ENCODE measurements around the gene GEN1. TPM values are rescaled to one million over a fixed set of nuclear protein-coding genes. Genes with fewer than 3 reads are reported as not detected.
"Not testable (repeated sequence)": the region's sequence is repeated elsewhere in the genome, so short reads cannot be mapped to it uniquely, and the experiment has no call there.

Gene GEN1
- total and polyA plus RNA-seq, 2 of the 13 experiments (the other 11 are each of a cell fraction or from before 2014, with no cell fraction given) = 9.9 to 27.1 TPM

DNA sequence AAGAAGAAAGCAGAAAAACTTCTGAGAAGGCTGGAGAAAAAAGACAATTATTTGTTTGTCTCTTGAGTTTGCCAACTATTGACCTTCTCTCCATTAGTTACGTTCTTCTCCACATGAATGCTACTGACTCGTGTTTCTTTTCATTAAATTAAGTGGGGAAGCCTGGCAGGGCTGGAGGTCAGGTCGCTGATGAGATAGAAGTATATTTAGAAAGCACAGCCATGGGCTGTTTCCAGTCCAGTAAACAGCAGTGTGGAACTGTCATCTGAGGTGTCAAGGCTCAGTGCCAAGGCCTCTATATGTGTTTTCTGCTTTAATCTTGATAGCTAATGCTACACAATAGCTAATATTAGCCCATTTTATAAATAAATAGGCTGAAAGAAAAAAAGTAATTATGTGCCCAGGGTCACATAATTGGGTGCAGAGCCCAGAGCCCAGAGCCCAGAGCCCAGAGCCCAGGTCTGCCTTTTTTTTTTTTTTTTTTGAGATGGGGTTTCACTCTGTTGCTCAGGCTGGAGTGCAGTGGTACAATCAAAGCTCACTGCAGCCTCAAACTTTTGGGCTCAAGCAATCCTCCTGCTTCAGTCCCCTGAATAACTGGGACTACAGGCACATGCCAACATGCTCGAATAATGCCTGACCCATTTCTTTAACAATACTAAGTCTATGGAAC, 68.6 kb downstream of the GEN1 start:
- Histone ChIP-seq H3K27ac (ENCODE audit: extremely low read length, insufficient read depth, low read length) (no peak overlapping the region), H3K9ac (ENCODE audit: insufficient read depth, low read depth, low read length) (no peak overlapping the region), H3K27me3 (ENCODE audit: control insufficient read depth in 1 of 2, insufficient read depth in 2 of 2, low read length in 2 of 2) (peaks cover 0 to 20% of the 10 kb centered on the region in 2 experiments; a peak in 2 of 5 replicates), H3K36me3 (replicated peaks in 1 of 2; ENCODE audit: control insufficient read depth in 1 of 2, insufficient read depth in 2 of 2, low read length in 2 of 2) (no peaks in the 10 kb centered on the region), H3K4me1 (ENCODE audit: insufficient read depth, low read length) (no peaks in the 10 kb centered on the region), H4K20me1 (ENCODE audit: insufficient read depth, low read length) (no peaks in the 10 kb centered on the region), H3K4me2 (ENCODE audit: low read depth, low read length) (no peak overlapping the region), H3K9me3 (ENCODE audit: low read length) (no peaks in the 10 kb centered on the region), H2AFZ (ENCODE audit: low read length) (no peak overlapping the region), H3K79me2 (ENCODE audit: insufficient read depth, low read length) (no peaks in the 10 kb centered on the region), H3K4me3 (replicated peaks in 1 of 3; ENCODE audit: insufficient read depth in 1 of 3, low read depth in 2 of 3, low read length in 3 of 3) (no peak overlapping the region)
- ATAC-seq (no peak), FAIRE-seq (no peak), DNase-seq (ENCODE audit: low spot score) (no peak)
- TF ChIP-seq CREM (IDR thresholded peaks at IDR 0.05) = no peak
- no peak for TF ChIP-seq CREM (CRISPR knock-in tag; IDR thresholded peaks at IDR 0.05)
- TF ChIP-seq ZNF781 (CRISPR knock-in tag; IDR thresholded peaks at IDR 0.05; ENCODE audit: borderline replicate concordance, not compliant biosample characterization) = no peak
- TF ChIP-seq SRSF4 (IDR thresholded peaks at IDR 0.05; ENCODE audit: low read depth, low read length, poor library complexity, severe bottlenecking) = no peak
- no peak for TF ChIP-seq ZNF724P (CRISPR knock-in tag; IDR thresholded peaks at IDR 0.05; ENCODE audit: borderline replicate concordance)
- TF ChIP-seq SRSF9 (IDR thresholded peaks at IDR 0.05; ENCODE audit: borderline replicate concordance, insufficient read depth, low read depth, low read length, poor library complexity, severe bottlenecking) = no peak
- TF ChIP-seq MEIS2 (CRISPR knock-in tag; IDR thresholded peaks at IDR 0.05) = no peak
- TF ChIP-seq TBP (CRISPR knock-in tag; IDR thresholded peaks at IDR 0.05) = no peak
- TF ChIP-seq ZNF672 (CRISPR knock-in tag; IDR thresholded peaks at IDR 0.05) = no peak
- TF ChIP-seq ZNF20 (CRISPR knock-in tag; IDR thresholded peaks at IDR 0.05) = no peak
- BruUV-seq (replicated peaks) = no TSS peak
- CTCF ChIA-PET (ENCODE audit: low intra/inter-chr PET ratio, low total read pairs) = no interaction called here
- 3% methylated on average over 4 of the region's 4 CpGs for WGBS (ENCODE audit: low lambda C conversion rate)
- in situ Hi-C loops (cut with HindIII; ENCODE audit: extremely low pct_ligation_motif_present, low pct_unique_long_range_greater_than_20kb) (no loop called here), intact Hi-C loops (cut with micrococcal nuclease; ENCODE audit: unreplicated experiment) (no loop called here)
- POLR2A ChIA-PET = no interaction called here

GRCh38 chr2:17823646-17824045, 69.7 kb downstream of the GEN1 start:
- intact Hi-C loops (cut with micrococcal nuclease; ENCODE audit: unreplicated experiment); BruUV-seq (replicated peaks); CTCF ChIA-PET (ENCODE audit: low intra/inter-chr PET ratio, low total read pairs); ATAC-seq; POLR2A ChIA-PET; H3K4me3 ChIP-seq (replicated peaks in 1 of 3; ENCODE audit: insufficient read depth in 1 of 3, low read depth in 2 of 3, low read length in 3 of 3); H3K4me2 ChIP-seq (ENCODE audit: low read depth, low read length); in situ Hi-C loops (cut with HindIII; ENCODE audit: extremely low pct_ligation_motif_present, low pct_unique_long_range_greater_than_20kb); DNase-seq (ENCODE audit: low spot score); FAIRE-seq; H3K9ac ChIP-seq (ENCODE audit: insufficient read depth, low read depth, low read length); H3K27ac ChIP-seq (ENCODE audit: extremely low read length, insufficient read depth, low read length); H3K4me1 ChIP-seq (ENCODE audit: insufficient read depth, low read length); H4K20me1 ChIP-seq (ENCODE audit: insufficient read depth, low read length); H3K9me3 ChIP-seq (ENCODE audit: low read length); H2AFZ ChIP-seq (ENCODE audit: low read length); H3K36me3 ChIP-seq (replicated peaks in 1 of 2; ENCODE audit: control insufficient read depth in 1 of 2, insufficient read depth in 2 of 2, low read length in 2 of 2); H3K79me2 ChIP-seq (ENCODE audit: insufficient read depth, low read length): not testable (repeated sequence)
- WGBS (ENCODE audit: low lambda C conversion rate) = 49% methylated on average over 4 of the region's 4 CpGs
- peaks cover 0 to 24% of the 10 kb centered on the region in 2 experiments; a peak in 2 of 5 replicates for H3K27me3 ChIP-seq (ENCODE audit: control insufficient read depth in 1 of 2, insufficient read depth in 2 of 2, low read length in 2 of 2)

Measured in HepG2 (cell line).